Choroid plexus epithelial cell (primary cell): ENCODE measurements around the gene TCEA3.

Experiments used
- DNase-seq: peaks from one replicate; pipeline ENCODE4 v3.0.0-alpha.2; 2010; ENCODE audit warnings: low read depth
- H3K4me3 ChIP-seq: 2 replicates; pipeline ENCODE4 v1.5.1; 2011; ENCODE audit warnings: low read depth, mild to moderate bottlenecking, control low read depth, low read length, moderate library complexity
- CTCF ChIP-seq: conservative IDR thresholded peaks from 2 replicates; pipeline ENCODE4 v1.5.1; 2011; ENCODE audit warnings: low read depth, mild to moderate bottlenecking, control low read depth, inconsistent platforms, low read length, moderate library complexity

The TCEA3 gene

GRCh38 chr1:23371987-23372880 is 52.3 kb downstream of the TCEA3 start:
- H3K4me3 ChIP-seq: no peak overlapping the region
- no peak for DNase-seq
- TF ChIP-seq CTCF: no peak

GRCh38 chr1:23370709-23371584 is 53.6 kb downstream of the TCEA3 start:
- peak overlapping the region; percentile 98 for H3K4me3 ChIP-seq
- DNase-seq: peak; percentile 53
- peak; percentile 34 for TF ChIP-seq CTCF

- peak overlapping the region; percentile 98 for H3K4me3 ChIP-seq
- TF ChIP-seq CTCF: peak; percentile 4
- DNase-seq: no peak
Measured at GRCh38 chr1:23370330-23370708, 54.2 kb downstream of the TCEA3 start.

GRCh38 chr1:23369335-23370013 is 55.1 kb downstream of the TCEA3 start, which contains the start of gene ZNF436:
Gene ZNF436, minus strand, starts transcription at chr1:23369836. Its CDS starts 1,831 bp downstream, at chr1:23368005.
- TF ChIP-seq CTCF: no peak
- peak; percentile 96 for DNase-seq
- H3K4me3 ChIP-seq: peak within 1 kb of the TSS; percentile 98

- peak; percentile 94 for DNase-seq
- TF ChIP-seq CTCF: peak; percentile 32
- H3K4me3 ChIP-seq: peak overlapping the region; percentile 98
Measured at GRCh38 chr1:23368562-23369334, 55.8 kb downstream of the TCEA3 start.
